NCI-H510A (cell line): ENCODE data around the gene NDUFA5.

Source experiments
- DNase-seq: peaks from one replicate; lab custom pipeline; 2025; lab: John Stamatoyannopoulos, UW

The NDUFA5 gene

DNA sequence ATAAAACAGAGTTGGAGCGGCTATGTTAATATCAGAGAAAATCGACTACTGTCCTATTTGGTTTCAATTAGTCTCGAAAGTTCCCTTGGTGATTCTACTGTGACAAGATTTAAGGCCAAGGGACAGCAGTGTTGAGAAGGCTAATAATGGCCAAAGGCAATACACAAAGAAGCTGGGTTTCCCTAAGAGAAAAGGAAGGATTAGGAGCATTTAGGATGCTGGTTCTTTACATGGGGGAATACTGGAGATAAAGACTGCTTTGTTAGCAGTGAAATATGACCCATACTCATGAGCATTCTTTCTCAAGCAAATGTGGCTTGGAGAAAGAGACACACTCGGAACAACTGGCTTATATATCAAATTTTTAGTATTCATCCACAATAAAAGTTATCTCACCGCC lies 55.4 kb downstream of the NDUFA5 start:
- no peak for DNase-seq

DNA sequence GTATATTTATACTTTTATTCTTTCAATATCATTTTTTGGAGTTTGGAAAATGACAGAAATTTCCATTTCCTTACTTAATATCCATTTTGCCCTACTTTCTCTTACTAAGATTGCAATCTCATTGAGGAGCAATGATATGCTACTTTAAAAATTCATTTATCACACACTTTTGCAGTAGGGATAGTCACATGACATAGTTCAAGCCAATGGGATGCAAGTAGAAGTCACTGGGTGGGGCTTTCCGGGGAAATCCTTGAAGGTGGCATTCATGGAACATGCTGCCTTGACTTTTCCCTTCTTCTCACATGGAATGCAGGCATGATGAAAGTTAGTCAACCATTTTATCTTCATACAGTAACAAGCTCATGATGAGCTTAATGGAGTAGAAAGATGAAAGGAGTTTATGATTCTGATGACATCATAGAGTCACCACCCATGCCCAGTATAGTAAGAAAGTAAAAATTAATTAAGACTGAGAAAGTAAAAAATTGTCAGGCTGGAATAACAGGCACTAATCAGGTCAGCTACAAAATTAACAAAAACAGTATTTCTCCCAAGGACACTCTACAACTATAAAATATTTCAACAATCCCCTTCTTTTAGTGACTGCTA lies 56.6 kb downstream of the NDUFA5 start:
- DNase-seq, result no peak

DNA sequence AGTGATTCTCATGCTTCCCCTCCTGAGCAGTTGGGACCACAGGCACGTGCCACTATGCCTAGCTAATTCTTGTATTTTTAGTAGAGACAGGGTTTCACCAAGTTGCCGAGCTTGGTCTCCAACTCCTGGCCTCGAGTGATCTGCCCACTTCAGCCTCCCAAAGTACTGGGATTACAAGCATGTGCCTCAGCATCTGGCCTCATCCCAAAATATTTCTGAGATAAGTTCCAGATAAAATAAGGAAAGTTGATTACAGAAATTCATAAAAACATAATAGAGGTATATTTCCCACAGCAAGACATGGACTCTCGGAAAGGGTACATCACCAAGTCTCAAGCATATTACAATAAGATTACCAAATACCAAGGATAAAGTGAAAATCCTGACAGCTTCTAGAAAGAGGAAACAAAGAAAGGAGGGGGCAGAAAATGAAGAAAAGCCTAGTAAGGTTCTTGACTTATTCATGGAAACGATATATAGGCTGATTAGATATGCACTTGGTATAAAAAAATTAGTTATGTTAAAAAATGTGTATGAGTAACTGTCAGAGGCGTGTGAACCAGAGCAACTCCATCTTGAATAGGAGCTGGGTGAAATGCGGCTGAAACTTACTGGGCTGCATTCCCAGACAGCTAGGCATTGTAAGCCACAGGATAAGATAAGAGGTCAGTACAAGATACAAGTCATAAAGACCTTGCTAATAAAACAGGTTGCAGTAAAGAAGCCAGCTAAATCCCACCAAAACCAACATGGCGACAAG lies 58.2 kb downstream of the NDUFA5 start:
- DNase-seq, result no peak

DNA sequence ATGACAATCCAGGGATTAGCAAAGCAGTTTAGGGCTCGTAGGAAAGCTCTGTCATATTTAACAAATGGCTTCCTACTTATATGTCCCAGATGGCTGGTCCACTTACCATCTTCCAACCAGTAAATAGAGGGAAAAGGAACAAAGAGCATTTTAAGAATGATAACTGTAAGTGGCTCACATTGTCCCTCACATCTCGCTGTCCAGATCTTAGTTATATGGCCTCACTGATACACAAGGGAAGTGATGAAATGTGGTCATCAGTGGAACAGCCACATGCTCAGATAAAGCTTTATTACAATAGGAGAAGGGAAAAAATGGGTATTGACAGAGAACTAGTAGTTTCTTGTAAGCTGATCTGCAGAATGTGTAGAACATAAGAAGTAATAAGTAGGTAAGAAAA lies 59.0 kb downstream of the NDUFA5 start:
- DNase-seq, result no peak

DNA sequence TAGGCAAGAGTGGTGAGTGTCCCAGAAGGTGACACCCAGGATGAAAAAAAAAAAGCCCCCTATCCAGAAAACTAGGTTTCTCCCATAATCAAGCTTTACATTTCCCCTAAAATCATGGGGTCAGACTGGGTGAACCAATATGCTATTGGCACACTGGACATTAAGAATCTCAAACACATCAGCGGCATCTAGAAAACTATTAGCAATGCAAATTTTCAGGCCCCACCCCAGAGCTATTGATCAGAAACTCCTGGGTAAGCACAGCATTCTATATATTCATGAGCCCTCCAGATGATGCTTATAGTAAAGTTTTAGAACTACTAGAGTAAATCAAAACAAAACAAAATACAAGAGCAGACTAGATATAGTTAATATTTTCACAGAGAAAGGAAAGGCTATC lies 59.6 kb downstream of the NDUFA5 start:
- DNase-seq, result no peak

DNA sequence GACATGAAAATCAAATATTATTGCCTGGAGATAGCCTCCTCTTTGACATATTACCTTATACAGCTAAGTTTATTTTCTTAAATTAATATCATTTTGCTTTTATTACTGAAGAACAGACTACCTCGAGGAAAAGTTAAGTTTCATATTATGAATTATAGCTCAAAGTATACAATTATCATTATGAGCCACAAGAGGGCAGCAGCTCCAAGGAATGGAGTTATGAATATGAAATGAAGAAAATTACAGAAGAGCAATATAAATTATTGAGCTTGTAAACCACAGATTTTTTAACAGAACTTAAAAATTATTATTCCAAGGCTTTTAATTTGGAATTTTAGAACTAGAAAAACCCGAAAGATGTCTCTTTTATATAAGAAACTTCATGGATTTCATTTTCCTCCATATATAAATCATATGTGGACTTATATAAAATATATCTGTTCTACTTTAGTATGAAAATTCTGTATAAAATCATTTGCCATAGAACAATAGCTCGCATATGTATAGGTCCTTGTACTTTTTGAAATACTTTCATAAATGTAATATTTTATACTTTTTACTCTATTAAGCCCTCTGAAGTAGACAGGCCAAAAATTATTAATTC lies 63.3 kb downstream of the NDUFA5 start:
- DNase-seq, result no peak

DNA sequence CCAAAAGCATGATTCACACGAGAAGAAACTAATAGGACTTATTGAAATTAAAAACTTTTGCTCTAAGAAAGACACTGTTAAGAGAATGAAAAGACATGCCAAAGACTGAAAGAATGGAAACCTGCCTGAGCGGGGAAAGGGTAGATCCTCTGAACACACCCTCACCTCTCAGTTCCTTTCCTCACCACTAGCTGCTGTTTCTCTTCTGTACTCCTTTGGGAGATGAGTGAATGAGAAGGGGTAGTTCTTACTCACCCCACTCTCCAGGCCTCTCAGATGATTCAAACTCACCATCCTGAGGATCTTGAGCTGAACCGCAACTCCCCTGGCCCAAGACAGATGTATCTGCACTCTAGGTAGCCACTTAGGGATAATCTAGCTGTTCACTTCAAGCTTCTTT lies 65.1 kb downstream of the NDUFA5 start:
- DNase-seq, result no peak
